ENCODE measurements around the gene DGKG.

DGKG gene

DNA sequence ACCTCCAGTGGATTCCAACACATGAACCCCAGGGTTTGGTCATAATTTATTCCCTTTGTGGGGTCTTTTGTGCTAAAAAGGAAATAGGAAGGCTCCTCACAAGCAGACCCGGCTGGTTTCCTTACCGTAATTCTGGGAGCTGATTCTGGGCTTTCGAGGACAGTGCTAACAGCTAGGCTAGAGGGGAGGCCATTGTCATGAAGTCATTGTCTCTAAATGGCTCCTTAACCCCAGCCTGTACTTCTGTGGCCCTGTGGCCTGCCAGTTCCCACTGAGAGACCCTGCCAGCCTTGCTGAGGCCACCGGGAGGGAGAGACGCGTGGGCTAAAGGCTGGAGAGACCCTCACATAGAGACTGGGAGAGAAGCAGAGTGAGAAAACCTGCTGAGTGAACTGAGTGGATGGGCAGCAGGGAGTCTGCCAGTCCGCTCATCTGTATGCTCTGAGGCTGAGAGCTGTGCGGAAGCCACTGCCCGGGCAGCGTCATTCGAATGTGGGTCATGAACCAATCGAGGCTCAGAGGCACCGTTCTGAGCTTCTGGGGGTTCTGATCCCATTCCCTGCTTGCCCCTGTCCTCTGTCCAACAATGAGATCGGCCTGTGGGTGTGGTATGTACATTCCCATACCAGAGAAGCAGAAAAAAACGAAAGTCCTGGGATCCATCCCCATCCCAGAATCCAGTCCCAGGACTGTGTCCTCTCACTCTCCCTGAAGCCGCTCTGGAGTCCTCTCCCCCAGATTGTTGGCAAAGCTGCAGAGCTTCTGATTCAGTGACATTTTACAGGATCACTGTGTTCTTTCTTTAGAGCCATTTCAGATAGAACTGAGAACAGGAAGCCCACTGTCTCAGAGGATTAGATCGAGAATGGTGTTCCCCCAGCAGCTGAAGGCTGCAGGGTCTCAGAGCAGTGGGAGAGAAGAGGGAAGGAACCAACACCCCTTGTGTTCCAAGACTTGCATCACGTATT is 21.3 kb upstream of the DGKG start:
- Histone ChIP-seq H3K4me1 (ENCODE audit: control insufficient read depth, insufficient read depth, low read length) (peaks cover 12% of the 10 kb centered on the region), H3K4me3 (ENCODE audit: low read depth, low read length) (no peak overlapping the region), H3K36me3 (ENCODE audit: control insufficient read depth, insufficient read depth, low read length) (no peaks in the 10 kb centered on the region), H3K9ac (ENCODE audit: low read depth, low read length) (no peak overlapping the region), H3K27me3 (ENCODE audit: control insufficient read depth, insufficient read depth, low read length) (no peaks in the 10 kb centered on the region), H3K27ac (ENCODE audit: low read depth, low read length) (peak overlapping the region; percentile 22), H3K9me3 (ENCODE audit: control insufficient read depth, insufficient read depth, low read length) (no peaks in the 10 kb centered on the region)

DNA sequence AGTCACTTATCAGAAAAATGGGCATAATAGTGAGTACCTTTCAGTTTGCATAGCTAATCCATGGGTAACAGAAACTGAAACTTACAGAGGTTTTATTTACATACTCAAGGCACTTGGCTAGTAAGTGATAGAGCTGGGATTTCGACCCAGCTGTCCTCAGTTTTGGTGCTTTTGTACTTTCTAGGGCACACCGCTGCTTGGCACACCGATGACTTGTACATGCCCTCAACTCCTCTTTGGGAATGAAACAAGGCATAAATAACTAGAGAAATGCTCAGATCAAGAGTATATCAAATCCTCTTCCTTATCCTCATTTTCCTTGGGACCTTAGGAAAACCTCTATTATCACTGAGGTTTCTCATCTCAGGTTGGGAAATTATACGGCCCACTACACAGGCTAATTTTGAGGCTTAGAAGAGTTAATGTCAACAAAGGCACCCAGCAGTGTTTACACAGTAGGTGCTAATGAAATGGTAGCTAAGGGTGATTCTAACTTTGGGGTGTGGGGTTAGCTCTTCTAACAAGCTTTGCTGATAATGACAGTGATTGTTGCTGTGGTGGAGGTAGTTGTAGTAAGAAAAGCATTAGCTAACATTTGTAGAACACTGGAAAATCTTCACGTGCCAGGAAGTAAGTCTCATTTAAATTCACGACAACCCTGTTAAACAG is 20.3 kb upstream of the DGKG start:
- Histone ChIP-seq H3K4me3 (ENCODE audit: low read depth, low read length) (no peak overlapping the region), H3K9ac (ENCODE audit: low read depth, low read length) (no peak overlapping the region), H3K9me3 (ENCODE audit: control insufficient read depth, insufficient read depth, low read length) (no peaks in the 10 kb centered on the region), H3K4me1 (ENCODE audit: control insufficient read depth, insufficient read depth, low read length) (peaks cover 12% of the 10 kb centered on the region), H3K27ac (ENCODE audit: low read depth, low read length) (peak overlapping the region; percentile 25), H3K36me3 (ENCODE audit: control insufficient read depth, insufficient read depth, low read length) (no peaks in the 10 kb centered on the region), H3K27me3 (ENCODE audit: control insufficient read depth, insufficient read depth, low read length) (no peaks in the 10 kb centered on the region)

DNA sequence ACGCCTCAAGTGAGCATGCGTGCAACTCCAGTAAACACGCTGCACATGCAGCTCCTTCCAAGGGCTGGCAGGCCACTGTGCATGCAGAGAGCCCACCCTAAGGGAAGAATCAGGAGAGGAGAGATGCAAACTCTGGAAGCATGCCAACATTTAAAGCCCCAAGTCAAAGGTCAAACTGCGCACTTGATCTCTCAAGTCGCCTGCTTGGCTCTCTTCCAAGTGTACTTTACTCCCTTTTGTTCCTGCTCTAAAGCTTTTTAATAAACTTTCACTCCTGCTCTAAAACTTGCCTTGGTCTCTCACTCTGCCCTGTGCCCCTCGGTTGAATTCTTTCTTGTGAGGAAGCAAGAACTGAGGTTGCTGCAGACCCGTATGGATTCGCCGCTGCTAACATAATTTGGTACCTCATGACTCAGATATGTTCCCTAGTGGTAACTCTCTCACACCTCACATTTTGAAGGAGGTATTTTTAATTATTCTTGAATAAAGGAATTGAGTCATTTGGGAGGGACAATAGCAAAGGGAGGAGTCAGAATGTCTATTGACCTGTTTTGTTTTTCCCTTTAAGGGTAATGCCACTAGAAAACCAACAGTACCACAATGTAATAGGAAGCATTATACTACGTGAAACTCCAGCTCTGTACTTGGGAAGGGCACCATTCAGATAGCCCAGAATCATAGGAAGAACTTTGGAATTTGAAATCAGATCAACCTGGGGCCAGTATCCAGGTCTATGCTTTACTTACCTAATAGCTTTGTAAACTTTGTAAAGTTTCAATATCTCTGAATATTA is 19.6 kb upstream of the DGKG start:
- peaks cover 12% of the 10 kb centered on the region for H3K4me1 ChIP-seq (ENCODE audit: control insufficient read depth, insufficient read depth, low read length)
- H3K9ac ChIP-seq (ENCODE audit: low read depth, low read length), result no peak overlapping the region
- no peak overlapping the region for H3K4me3 ChIP-seq (ENCODE audit: low read depth, low read length)
- H3K9me3 ChIP-seq (ENCODE audit: control insufficient read depth, insufficient read depth, low read length), result no peaks in the 10 kb centered on the region
- no peak overlapping the region for H3K27ac ChIP-seq (ENCODE audit: low read depth, low read length)
- H3K36me3 ChIP-seq (ENCODE audit: control insufficient read depth, insufficient read depth, low read length), result no peaks in the 10 kb centered on the region
- H3K27me3 ChIP-seq (ENCODE audit: control insufficient read depth, insufficient read depth, low read length), result no peaks in the 10 kb centered on the region

DNA sequence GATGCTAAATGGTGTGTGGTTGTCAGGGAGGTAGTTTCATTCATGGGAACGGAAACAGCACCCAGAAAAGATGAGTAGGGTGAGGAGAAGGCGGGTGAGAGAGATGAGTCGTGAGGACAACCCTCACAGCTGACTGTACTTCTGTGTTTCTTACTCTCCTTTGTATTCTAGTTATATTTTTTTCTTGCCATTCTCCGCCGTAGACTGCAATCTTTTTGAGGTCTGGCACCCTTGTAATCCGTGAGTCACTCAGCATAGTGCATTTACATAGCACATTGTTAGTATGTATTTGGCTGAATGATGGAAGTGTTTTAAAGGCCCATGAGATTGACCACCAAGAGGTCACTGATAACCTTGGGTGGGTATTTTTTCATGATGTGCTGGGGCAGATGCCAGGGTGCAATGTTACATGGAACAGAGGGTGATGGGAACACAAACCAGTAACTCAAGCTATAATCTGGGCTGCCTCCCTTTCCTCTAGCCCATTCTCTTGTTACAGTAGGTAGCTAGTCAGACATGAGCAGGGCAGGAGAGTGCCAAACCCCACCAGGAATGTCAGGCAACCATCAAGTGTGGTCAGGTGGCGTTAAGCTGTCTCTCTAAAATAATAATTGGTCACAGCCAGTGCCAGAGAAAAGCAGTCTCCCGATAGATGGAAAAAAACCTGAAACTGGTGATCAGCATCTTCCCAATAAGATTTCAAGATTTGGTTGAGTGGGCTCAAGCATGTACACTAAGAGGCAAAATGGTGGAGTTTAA is 18.8 kb upstream of the DGKG start:
- Histone ChIP-seq H3K4me3 (ENCODE audit: low read depth, low read length) (no peak overlapping the region), H3K36me3 (ENCODE audit: control insufficient read depth, insufficient read depth, low read length) (no peaks in the 10 kb centered on the region), H3K27me3 (ENCODE audit: control insufficient read depth, insufficient read depth, low read length) (no peaks in the 10 kb centered on the region), H3K4me1 (ENCODE audit: control insufficient read depth, insufficient read depth, low read length) (peaks cover 12% of the 10 kb centered on the region), H3K9me3 (ENCODE audit: control insufficient read depth, insufficient read depth, low read length) (no peaks in the 10 kb centered on the region), H3K9ac (ENCODE audit: low read depth, low read length) (no peak overlapping the region), H3K27ac (ENCODE audit: low read depth, low read length) (no peak overlapping the region)

DNA sequence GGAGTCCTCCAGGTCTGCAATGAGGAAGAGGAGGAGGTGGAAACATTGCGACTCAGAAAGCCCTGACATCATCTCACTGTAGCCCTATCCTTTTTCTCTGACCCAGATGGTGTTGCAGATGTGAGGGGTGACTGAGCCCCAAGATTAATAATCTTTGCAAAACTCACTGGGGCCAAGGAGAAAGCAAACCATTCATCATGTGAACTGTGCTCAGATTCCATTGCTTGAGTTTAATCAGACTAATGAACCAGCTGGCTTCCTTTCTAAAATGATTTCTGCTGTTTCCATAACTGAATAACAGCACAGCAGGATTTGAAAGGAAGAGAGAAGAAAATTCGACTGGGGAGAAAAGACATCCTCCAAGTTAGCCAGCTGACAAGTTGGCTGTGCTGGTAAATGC is 13.4 kb upstream of the DGKG start:
- H3K27ac ChIP-seq (ENCODE audit: low read depth, low read length), result no peak overlapping the region
- H3K9me3 ChIP-seq (ENCODE audit: control insufficient read depth, insufficient read depth, low read length), result no peaks in the 10 kb centered on the region

DNA sequence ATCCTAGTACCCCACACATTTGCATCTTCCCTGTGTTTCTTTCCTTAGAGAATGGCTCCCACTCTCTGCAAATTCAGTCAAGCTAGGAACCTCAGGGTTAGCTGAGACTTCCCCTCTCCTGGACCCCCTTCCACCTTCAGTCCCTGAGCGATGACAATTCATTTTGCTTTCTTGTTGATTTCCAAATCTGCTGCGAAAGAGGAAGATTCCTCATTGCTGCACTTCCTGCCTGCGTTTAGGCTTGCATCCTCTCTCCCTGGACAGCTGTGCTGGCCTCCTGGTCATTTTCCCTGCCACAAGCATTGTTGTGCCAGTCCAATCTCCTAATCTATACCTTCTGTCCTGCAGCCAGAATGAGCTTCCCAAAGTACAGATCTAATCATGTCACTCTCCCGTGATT is 12.3 kb upstream of the DGKG start:
- H3K9ac ChIP-seq (ENCODE audit: low read depth, low read length), result no peak overlapping the region
- H3K36me3 ChIP-seq (ENCODE audit: control insufficient read depth, insufficient read depth, low read length), result no peaks in the 10 kb centered on the region
- no peaks in the 10 kb centered on the region for H3K27me3 ChIP-seq (ENCODE audit: control insufficient read depth, insufficient read depth, low read length)
- no peaks in the 10 kb centered on the region for H3K9me3 ChIP-seq (ENCODE audit: control insufficient read depth, insufficient read depth, low read length)
- no peaks in the 10 kb centered on the region for H3K4me1 ChIP-seq (ENCODE audit: control insufficient read depth, insufficient read depth, low read length)
- no peak overlapping the region for H3K27ac ChIP-seq (ENCODE audit: low read depth, low read length)
- no peak overlapping the region for H3K4me3 ChIP-seq (ENCODE audit: low read depth, low read length)

More for the DNA sequence above, 13.4 kb upstream of the DGKG start:
- Histone ChIP-seq H3K27me3 (ENCODE audit: control insufficient read depth, insufficient read depth, low read length) (no peaks in the 10 kb centered on the region), H3K4me3 (ENCODE audit: low read depth, low read length) (no peak overlapping the region), H3K9ac (ENCODE audit: low read depth, low read length) (no peak overlapping the region), H3K4me1 (ENCODE audit: control insufficient read depth, insufficient read depth, low read length) (no peaks in the 10 kb centered on the region), H3K36me3 (ENCODE audit: control insufficient read depth, insufficient read depth, low read length) (no peaks in the 10 kb centered on the region)

DNA sequence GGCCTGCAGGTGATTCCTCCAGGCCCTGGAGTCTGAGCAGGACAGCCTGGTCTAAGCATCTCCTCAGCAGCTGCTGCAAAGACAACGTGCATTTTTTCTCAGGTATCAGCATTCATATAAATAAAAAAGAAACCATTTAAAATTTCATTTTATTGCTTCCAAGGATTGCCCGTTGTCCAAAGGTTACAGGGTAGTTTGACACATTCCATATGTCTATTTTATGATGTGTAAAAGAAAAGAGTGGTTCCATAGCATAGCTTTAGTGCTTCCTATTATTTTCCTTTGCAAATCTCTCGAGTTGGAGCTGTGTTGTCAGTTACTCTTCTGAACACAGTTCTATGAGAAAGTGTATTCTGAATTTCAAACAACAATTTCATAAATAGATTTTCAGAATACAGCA is 7.2 kb upstream of the DGKG start:
- peaks cover 12% of the 10 kb centered on the region for H3K27me3 ChIP-seq (ENCODE audit: control insufficient read depth, insufficient read depth, low read length)
- H3K9ac ChIP-seq (ENCODE audit: low read depth, low read length), result no peak overlapping the region
- no peaks in the 10 kb centered on the region for H3K36me3 ChIP-seq (ENCODE audit: control insufficient read depth, insufficient read depth, low read length)
- no peaks in the 10 kb centered on the region for H3K4me1 ChIP-seq (ENCODE audit: control insufficient read depth, insufficient read depth, low read length)
- H3K4me3 ChIP-seq (ENCODE audit: low read depth, low read length), result no peak overlapping the region
- no peaks in the 10 kb centered on the region for H3K9me3 ChIP-seq (ENCODE audit: control insufficient read depth, insufficient read depth, low read length)
- no peak overlapping the region for H3K27ac ChIP-seq (ENCODE audit: low read depth, low read length)

DNA sequence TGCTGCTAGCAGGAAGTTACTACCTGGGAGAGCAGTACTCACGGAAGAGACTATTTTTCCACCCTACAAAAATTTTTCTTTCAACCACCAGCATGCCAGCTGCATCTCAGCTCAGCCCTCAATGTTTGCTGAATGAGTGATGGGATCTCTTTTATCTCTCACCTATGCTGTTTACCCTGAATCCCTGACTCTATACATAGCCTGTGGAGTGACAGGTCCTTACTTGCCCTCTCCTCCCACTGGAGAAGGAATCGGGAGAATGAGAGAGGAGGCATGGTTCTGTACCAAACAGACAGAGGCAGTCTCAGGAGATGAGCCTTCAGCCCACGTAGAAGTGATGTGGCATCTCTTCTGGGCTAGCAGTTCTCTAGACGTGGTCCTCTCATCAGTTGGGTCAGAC is 6.7 kb upstream of the DGKG start:
- peaks cover 17% of the 10 kb centered on the region for H3K27me3 ChIP-seq (ENCODE audit: control insufficient read depth, insufficient read depth, low read length)
- no peaks in the 10 kb centered on the region for H3K9me3 ChIP-seq (ENCODE audit: control insufficient read depth, insufficient read depth, low read length)
- H3K27ac ChIP-seq (ENCODE audit: low read depth, low read length), result no peak overlapping the region
- H3K4me1 ChIP-seq (ENCODE audit: control insufficient read depth, insufficient read depth, low read length), result no peaks in the 10 kb centered on the region
- H3K9ac ChIP-seq (ENCODE audit: low read depth, low read length), result no peak overlapping the region
- H3K4me3 ChIP-seq (ENCODE audit: low read depth, low read length), result no peak overlapping the region
- no peaks in the 10 kb centered on the region for H3K36me3 ChIP-seq (ENCODE audit: control insufficient read depth, insufficient read depth, low read length)

DNA sequence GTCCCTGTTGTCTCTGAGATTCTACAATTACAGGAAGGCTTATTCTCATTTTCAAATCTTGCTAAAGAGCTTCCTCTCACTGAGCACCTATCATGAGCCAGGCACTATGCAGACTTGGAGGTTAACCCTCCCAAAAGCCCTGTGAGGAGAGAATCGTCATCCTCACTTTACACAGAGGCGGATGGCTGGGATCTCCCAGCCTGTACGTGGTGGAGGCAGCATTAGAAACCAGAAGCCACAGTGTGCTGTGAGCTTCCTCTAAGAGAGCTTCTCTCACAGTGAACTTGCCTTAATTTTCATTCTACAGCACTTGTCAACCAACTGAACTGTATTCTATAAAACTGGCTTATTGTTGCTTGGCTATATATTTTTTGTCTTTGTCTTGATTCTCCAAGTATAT is 6.1 kb upstream of the DGKG start:
- no peak overlapping the region for H3K4me3 ChIP-seq (ENCODE audit: low read depth, low read length)
- no peak overlapping the region for H3K9ac ChIP-seq (ENCODE audit: low read depth, low read length)
- H3K36me3 ChIP-seq (ENCODE audit: control insufficient read depth, insufficient read depth, low read length), result no peaks in the 10 kb centered on the region
- no peak overlapping the region for H3K27ac ChIP-seq (ENCODE audit: low read depth, low read length)
- no peaks in the 10 kb centered on the region for H3K9me3 ChIP-seq (ENCODE audit: control insufficient read depth, insufficient read depth, low read length)
- H3K4me1 ChIP-seq (ENCODE audit: control insufficient read depth, insufficient read depth, low read length), result no peaks in the 10 kb centered on the region
- peaks cover 23% of the 10 kb centered on the region for H3K27me3 ChIP-seq (ENCODE audit: control insufficient read depth, insufficient read depth, low read length)

DNA sequence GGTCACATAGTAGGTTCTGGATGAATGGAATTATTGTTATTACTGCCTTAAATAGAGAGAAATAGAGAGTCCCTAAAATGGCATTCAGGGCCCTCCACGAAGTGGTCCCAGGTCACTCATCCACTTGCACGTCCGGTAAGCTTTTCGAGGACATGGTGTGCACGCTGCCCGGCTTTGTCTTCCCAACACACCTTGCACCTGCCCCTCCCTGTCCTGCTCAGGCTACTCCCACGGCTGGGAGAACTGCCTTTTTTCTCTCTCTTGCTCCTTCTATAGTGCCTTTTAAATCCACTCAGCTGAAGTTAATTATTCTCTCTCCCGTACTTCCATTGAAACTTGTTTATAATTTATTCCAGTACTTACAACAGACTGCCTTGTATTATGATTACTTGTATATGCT is 5.6 kb upstream of the DGKG start:
- H3K27me3 ChIP-seq (ENCODE audit: control insufficient read depth, insufficient read depth, low read length), result peaks cover 28% of the 10 kb centered on the region
- H3K36me3 ChIP-seq (ENCODE audit: control insufficient read depth, insufficient read depth, low read length), result no peaks in the 10 kb centered on the region
- no peaks in the 10 kb centered on the region for H3K4me1 ChIP-seq (ENCODE audit: control insufficient read depth, insufficient read depth, low read length)
- no peak overlapping the region for H3K4me3 ChIP-seq (ENCODE audit: low read depth, low read length)
- no peaks in the 10 kb centered on the region for H3K9me3 ChIP-seq (ENCODE audit: control insufficient read depth, insufficient read depth, low read length)
- no peak overlapping the region for H3K9ac ChIP-seq (ENCODE audit: low read depth, low read length)
- H3K27ac ChIP-seq (ENCODE audit: low read depth, low read length), result no peak overlapping the region
